GM12878 (cell line): ENCODE measurements around the gene TMEM209. TPM values are rescaled to one million over a fixed set of nuclear protein-coding genes. Genes with fewer than 3 reads are reported as not detected.

Experiments used
- ATAC-seq: fragments of 200-7000 bp; cut with Tn5 transposase; 3 replicates; pipeline ENCODE4 v1.9.1; 2020; ENCODE audit warnings: mild to moderate bottlenecking, moderate library complexity
- BruUV-seq: library from RNA; stranded (reverse); fragments of 400-500 nt; replicated peaks from 2 replicates; lab custom pipeline; 2021; lab: Mats Ljungman, UMichigan
- CTCF ChIA-PET: fragments of 300-600 bp; sonication (Branson Sonifier 250); formaldehyde crosslinking; extraction: SDS; loops from one replicate; lab custom pipeline; 2021; ENCODE audit warnings: inconsistent platforms; lab: Yijun Ruan, JAX
- POLR2A ChIA-PET: fragments of 350-600 bp; formaldehyde crosslinking; extraction: SDS; loops from one replicate; lab custom pipeline; 2021; ENCODE audit warnings: inconsistent platforms; lab: Charles Lee
- RAD21 ChIA-PET: fragments of 300-600 bp; sonication (Branson Sonifier 250); formaldehyde crosslinking; loops from one replicate; lab custom pipeline; 2023; ENCODE audit warnings: antibody characterized with exemption; ENCODE audit not compliant: unreplicated experiment; lab: Charles Lee
- SMC1A ChIA-PET: fragments of 300-600 bp; sonication (Branson Sonifier 250); formaldehyde crosslinking; loops from one replicate; lab custom pipeline; 2023; ENCODE audit not compliant: unreplicated experiment, uncharacterized antibody; lab: Charles Lee
- DNase-seq: peaks from one replicate; pipeline ENCODE4 v3.0.0-alpha.2; 2011; ENCODE audit warnings: low read depth, low spot score
- FAIRE-seq: peaks from 3 replicates; lab custom pipeline; 2011; peaks lifted over from hg19 to GRCh38; lab: Jason Lieb, UNC
- H2AFZ ChIP-seq: 2 replicates; pipeline ENCODE4 v1.6.0; 2011; ENCODE audit warnings: low read depth, low read length, control low read depth; ENCODE audit not compliant: control insufficient read depth
- H3K27ac ChIP-seq: 2 replicates; pipeline ENCODE4 v1.5.1; 2011; ENCODE audit warnings: control low read depth; ENCODE audit not compliant: control insufficient read depth, insufficient read depth
- H3K27me3 ChIP-seq, 2 experiments: replicated peaks in 1 of 2; 2 replicates each; pipeline versions ENCODE4 v1.6.0 to v1.6.1; 2011; ENCODE audit warnings: low read length in 1 of 2; ENCODE audit not compliant: control insufficient read depth in 2 of 2, insufficient read depth in 2 of 2
- H3K36me3 ChIP-seq, 2 experiments: 2 replicates each; pipeline ENCODE4 v1.5.1; 2011; ENCODE audit warnings: low read length in 1 of 2; ENCODE audit not compliant: control insufficient read depth in 2 of 2, insufficient read depth in 2 of 2
- H3K4me1 ChIP-seq: 2 replicates; pipeline ENCODE4 v1.6.1; 2011; ENCODE audit warnings: mild to moderate bottlenecking, low read length, moderate library complexity, mixed read lengths; ENCODE audit not compliant: control insufficient read depth, insufficient read depth
- H3K4me2 ChIP-seq: 2 replicates; pipeline ENCODE4 v1.6.0; 2011; ENCODE audit warnings: control low read depth; ENCODE audit not compliant: control insufficient read depth, insufficient read depth
- H3K4me3 ChIP-seq: fragments of 200-600 bp; sonication (generic); 2 replicates; pipeline ENCODE4 v1.5.1; 2016
- H3K79me2 ChIP-seq: 2 replicates; pipeline ENCODE4 v1.6.0; 2011; ENCODE audit warnings: low read length; ENCODE audit not compliant: control insufficient read depth, insufficient read depth
- H3K9ac ChIP-seq: 2 replicates; pipeline ENCODE4 v1.8.0; 2011; ENCODE audit warnings: low read length, control low read depth, mixed read lengths; ENCODE audit not compliant: control insufficient read depth, insufficient read depth
- H3K9me3 ChIP-seq: replicated peaks from 3 replicates; pipeline ENCODE4 v1.5.1; 2011; ENCODE audit warnings: mild to moderate bottlenecking, low read length; ENCODE audit not compliant: control insufficient read depth, insufficient read depth
- H4K20me1 ChIP-seq: 2 replicates; pipeline ENCODE4 v1.6.0; 2011; ENCODE audit not compliant: control insufficient read depth, insufficient read depth
- BACH1 ChIP-seq: fragments of 450-650 bp; IDR thresholded peaks from 2 replicates; pipeline ENCODE4 v1.6.1; 2017; ENCODE audit warnings: mild to moderate bottlenecking, borderline replicate concordance
- BCL11A ChIP-seq: IDR thresholded peaks from 2 replicates; pipeline ENCODE4 v1.6.1; 2011; ENCODE audit warnings: low read depth, low read length
- CBFB ChIP-seq: IDR thresholded peaks from 2 replicates; pipeline ENCODE4 v1.6.1; 2016; ENCODE audit warnings: antibody characterized with exemption, low read depth
- CREM ChIP-seq: IDR thresholded peaks from 2 replicates; pipeline ENCODE4 v1.6.1; 2014; ENCODE audit warnings: antibody characterized with exemption, low read depth
- IRF3 ChIP-seq: fragments of 450-650 bp; IDR thresholded peaks from 2 replicates; pipeline ENCODE4 v1.6.1; 2014; ENCODE audit warnings: mild to moderate bottlenecking
- IRF5 ChIP-seq: fragments of 450-650 bp; IDR thresholded peaks from 2 replicates; pipeline ENCODE4 v1.6.1; 2017; ENCODE audit warnings: borderline replicate concordance
- LARP7 ChIP-seq: fragments of 450-650 bp; IDR thresholded peaks from 2 replicates; pipeline ENCODE4 v1.6.1; 2017; ENCODE audit warnings: mild to moderate bottlenecking
- MAX ChIP-seq: IDR thresholded peaks from 2 replicates; pipeline ENCODE4 v1.6.1; 2012; ENCODE audit warnings: low read depth, low read length, improper control_type of control experiment
- NR2C2 ChIP-seq: IDR thresholded peaks from 2 replicates; pipeline ENCODE4 v1.6.1; 2011; ENCODE audit warnings: borderline replicate concordance, low read depth; ENCODE audit not compliant: control insufficient read depth, insufficient read length
- POU2F2 ChIP-seq: IDR thresholded peaks from 3 replicates; pipeline ENCODE4 v1.6.1; 2011; ENCODE audit warnings: low read depth, mild to moderate bottlenecking, low read length, borderline replicate concordance
- RB1 ChIP-seq: fragments of 450-650 bp; formaldehyde crosslinking; IDR thresholded peaks from 2 replicates; pipeline ENCODE4 v1.6.1; 2017; ENCODE audit warnings: mild to moderate bottlenecking, borderline replicate concordance
- SREBF1 ChIP-seq: IDR thresholded peaks from 2 replicates; pipeline ENCODE4 v1.6.1; 2012; ENCODE audit warnings: mild to moderate bottlenecking, low read length
- ZNF622 ChIP-seq: fragments of 450-650 bp; IDR thresholded peaks from 2 replicates; pipeline ENCODE4 v1.6.1; 2017; ENCODE audit warnings: mild to moderate bottlenecking, inconsistent platforms
- WGBS: methylation state at CpG from one replicate; pipeline ENCODE4 v1.1.6; 2016; ENCODE audit warnings: low lambda C conversion rate; ENCODE audit not compliant: insufficient replicate concordance, insufficient coverage; ENCODE audit errors: missing lambda C conversion rate; 5-methylcytosine and 5-hydroxymethylcytosine counted together
- in situ Hi-C: fragments of 300-500 bp; cut with MboI; formaldehyde crosslinking; loops from 9 replicates; pipeline ENCODE4 v1.14.3; 2018; ENCODE audit warnings: mixed read lengths
- intact Hi-C: fragments of 100-400 bp; cut with micrococcal nuclease; formaldehyde crosslinking; loops from one replicate; pipeline ENCODE4 v1.14.2; 2022; ENCODE audit not compliant: unreplicated experiment
- polyA plus RNA-seq, 11 experiments: library from polyadenylated mRNA; depleted of rRNA in 4 of 11; unstranded in 6 of 11; stranded (reverse) in 5 of 11; fragments of >200 nt; fragmentation: Nextera tagmentation in 4 of 11; fragmentation: Illumina TruSeq in 1 of 11; extraction: Ambion mirVana in 4 of 11; extraction: Trizol in 1 of 11; gene quantifications; 1 replicate in 1 of 11; 2 replicates in 10 of 11; pipeline versions ENCODE4 v1.2.1 to v1.2.3, GENCODE V29; 2011 to 2016; ENCODE audit warnings: inconsistent platforms in 2 of 11, missing spikeins in 2 of 11, low read depth in 1 of 11
- total RNA-seq, 4 experiments: library from RNA; depleted of rRNA in 3 of 4; stranded (reverse); fragments of >200 nt in 3 of 4; fragmentation: Illumina TruSeq in 1 of 4; extraction: Trizol in 1 of 4; gene quantifications; 2 replicates each; pipeline versions ENCODE4 v1.2.1 to v1.2.3, GENCODE V29; 2013 to 2021
- TF ChIP-seq, protein P1 (sequence below): fragments of 450-650 bp; IDR thresholded peaks from 2 replicates; pipeline ENCODE4 v1.6.1; 2016; ENCODE audit warnings: mild to moderate bottlenecking

Gene TMEM209
- total and polyA plus RNA-seq, 10 of the 15 experiments (the other 5 are each of a cell fraction or from before 2014, with no cell fraction given), result 22.1 to 41.2 (median 35.1) TPM

DNA sequence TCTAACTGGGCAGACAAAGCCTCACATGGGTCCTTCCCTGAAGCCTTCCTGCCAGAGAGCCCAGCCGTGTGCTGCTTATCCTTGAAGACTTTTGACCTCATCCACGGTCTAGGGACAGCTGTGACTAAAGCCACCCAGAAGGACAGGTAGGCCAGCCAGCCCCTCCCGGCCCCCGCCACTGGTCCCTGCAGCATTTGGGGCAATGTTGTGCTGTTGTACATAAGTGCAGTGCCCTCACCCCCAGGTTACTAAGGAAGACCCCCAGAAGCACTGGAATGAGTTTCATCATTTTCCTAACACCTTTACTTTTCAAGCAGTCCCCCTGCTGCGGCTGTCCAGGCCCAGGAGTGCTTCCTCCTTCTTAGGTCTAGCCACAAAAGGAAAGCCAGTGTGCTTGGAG is 43.0 kb downstream of the TMEM209 start:
- no peak for TF ChIP-seq POU2F2
- TF ChIP-seq BCL11A, result no peak
- TF ChIP-seq IRF5, result no peak
- no peak for TF ChIP-seq BACH1
- TF ChIP-seq, all 136 proteins: peak for 0
- SMC1A ChIA-PET, result interaction anchor here (0.6 kb wide), 1 partner anchor 479 kb away, joined by 3 read pairs; no protein-coding TSS in a partner anchor
- Histone ChIP-seq H3K4me2 (no peak overlapping the region), H3K79me2 (no peaks in the 10 kb centered on the region), H3K9ac (no peak overlapping the region), H3K9me3 (no peaks in the 10 kb centered on the region), H2AFZ (no peak overlapping the region), H3K4me1 (no peaks in the 10 kb centered on the region), H3K27me3 (no peaks in the 10 kb centered on the region), H3K36me3 (peaks cover 7% of the 10 kb centered on the region in 2 experiments), H4K20me1 (no peaks in the 10 kb centered on the region), H3K27ac (no peak overlapping the region), H3K4me3 (no peak overlapping the region)
- intact Hi-C loops, result no loop called here
- POLR2A ChIA-PET, result no interaction called here
- FAIRE-seq, result no peak
- in situ Hi-C loops, result no loop called here
- 99% methylated on average over 5 of the region's 5 CpGs for WGBS
- DNase-seq, result no peak
- BruUV-seq, result no TSS peak
- ATAC-seq, result no peak
- CTCF ChIA-PET, result no interaction called here
- RAD21 ChIA-PET, result no interaction called here

DNA sequence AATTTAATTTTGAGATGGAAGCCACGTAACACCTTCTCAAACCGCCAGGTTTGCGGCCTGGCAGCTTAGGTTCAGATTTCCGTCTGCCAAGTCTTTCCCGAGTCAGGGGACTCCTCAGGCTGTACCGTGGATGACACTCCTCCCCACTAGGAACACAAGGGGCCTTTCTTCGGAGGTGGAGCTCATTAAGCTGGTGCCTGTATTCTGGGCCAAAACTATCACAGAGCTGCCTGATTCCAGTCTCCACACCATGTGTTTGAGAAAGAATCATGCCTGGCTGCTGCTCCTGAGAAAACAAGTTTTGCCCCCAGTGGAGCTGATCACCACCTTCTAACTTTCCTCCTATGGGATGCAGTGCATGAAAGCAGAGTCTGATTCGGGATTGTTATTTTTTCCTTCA is 44.8 kb downstream of the TMEM209 start:
- no peak for FAIRE-seq
- Histone ChIP-seq H4K20me1 (no peaks in the 10 kb centered on the region), H3K36me3 (peaks cover 7% of the 10 kb centered on the region in 2 experiments), H3K4me3 (no peak overlapping the region), H3K4me1 (no peaks in the 10 kb centered on the region), H3K27ac (no peak overlapping the region), H3K9ac (no peak overlapping the region), H3K9me3 (no peaks in the 10 kb centered on the region), H2AFZ (no peak overlapping the region), H3K27me3 (no peaks in the 10 kb centered on the region), H3K79me2 (no peaks in the 10 kb centered on the region), H3K4me2 (no peak overlapping the region)
- TF ChIP-seq, protein P1, sequence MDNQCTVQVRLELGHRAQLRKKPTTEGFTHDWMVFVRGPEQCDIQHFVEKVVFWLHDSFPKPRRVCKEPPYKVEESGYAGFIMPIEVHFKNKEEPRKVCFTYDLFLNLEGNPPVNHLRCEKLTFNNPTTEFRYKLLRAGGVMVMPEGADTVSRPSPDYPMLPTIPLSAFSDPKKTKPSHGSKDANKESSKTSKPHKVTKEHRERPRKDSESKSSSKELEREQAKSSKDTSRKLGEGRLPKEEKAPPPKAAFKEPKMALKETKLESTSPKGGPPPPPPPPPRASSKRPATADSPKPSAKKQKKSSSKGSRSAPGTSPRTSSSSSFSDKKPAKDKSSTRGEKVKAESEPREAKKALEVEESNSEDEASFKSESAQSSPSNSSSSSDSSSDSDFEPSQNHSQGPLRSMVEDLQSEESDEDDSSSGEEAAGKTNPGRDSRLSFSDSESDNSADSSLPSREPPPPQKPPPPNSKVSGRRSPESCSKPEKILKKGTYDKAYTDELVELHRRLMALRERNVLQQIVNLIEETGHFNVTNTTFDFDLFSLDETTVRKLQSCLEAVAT, result no peak
- no peak for TF ChIP-seq RB1
- TF ChIP-seq CREM, result no peak
- no peak for TF ChIP-seq SREBF1
- no peak for TF ChIP-seq ZNF622
- TF ChIP-seq CBFB, result no peak
- no peak for TF ChIP-seq LARP7
- TF ChIP-seq MAX, result no peak
- no peak for TF ChIP-seq NR2C2
- TF ChIP-seq IRF3, result no peak
- in situ Hi-C loops, result no loop called here
- DNase-seq, result no peak
- no TSS peak for BruUV-seq
- RAD21 ChIA-PET, result no interaction called here
- ATAC-seq, result no peak
- CTCF ChIA-PET, result interaction anchor here (1.0 kb wide), 1 partner anchor 49 kb away, joined by 3 read pairs; no protein-coding TSS in a partner anchor
- WGBS, result 93% methylated on average over 8 of the region's 8 CpGs
- intact Hi-C loops, result no loop called here
- SMC1A ChIA-PET, result interaction anchor here (1.8 kb wide), 1 partner anchor 13 kb away, joined by 4 read pairs; no protein-coding TSS in a partner anchor
- POLR2A ChIA-PET, result no interaction called here
